GM12865 (cell line): ENCODE data around the gene RPL22.

ENCODE experiments used
- DNase-seq: peaks from one replicate; pipeline ENCODE4 v3.0.0; 2010; ENCODE audit warnings: low read depth
- H3K4me3 ChIP-seq: 2 replicates; pipeline ENCODE4 v1.5.1; 2011; ENCODE audit warnings: mild to moderate bottlenecking, low read depth, low read length, control low read depth
- TF ChIP-seq, protein P1 (sequence below): IDR thresholded peaks from 2 replicates; pipeline ENCODE4 v1.5.1; 2011; ENCODE audit warnings: low read length, control low read depth, low read depth, inconsistent platforms; ENCODE audit not compliant: insufficient read depth; ENCODE audit errors: missing control alignments

Gene RPL22

DNA sequence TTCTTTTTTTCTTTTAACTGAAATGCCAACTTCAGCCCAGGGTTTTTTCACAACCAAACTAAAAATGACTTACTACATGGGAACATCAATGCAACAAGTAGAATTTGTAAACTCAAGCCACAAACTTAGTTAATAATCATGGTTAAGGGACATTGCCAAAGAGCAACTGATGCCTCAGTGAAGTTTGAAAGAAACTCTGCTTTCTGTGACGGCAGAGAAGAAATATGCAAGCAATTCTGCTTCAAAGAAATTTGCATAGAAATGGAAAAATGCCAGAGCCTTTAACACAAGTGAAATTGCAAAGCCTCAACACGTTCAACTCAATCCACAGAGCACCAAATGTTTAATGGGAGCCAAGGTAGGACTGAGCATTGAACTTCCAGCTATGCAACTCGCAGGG is 14.2 kb downstream of the RPL22 start:
- H3K4me3 ChIP-seq, result no peak overlapping the region
- no peak for DNase-seq
- TF ChIP-seq, protein P1, sequence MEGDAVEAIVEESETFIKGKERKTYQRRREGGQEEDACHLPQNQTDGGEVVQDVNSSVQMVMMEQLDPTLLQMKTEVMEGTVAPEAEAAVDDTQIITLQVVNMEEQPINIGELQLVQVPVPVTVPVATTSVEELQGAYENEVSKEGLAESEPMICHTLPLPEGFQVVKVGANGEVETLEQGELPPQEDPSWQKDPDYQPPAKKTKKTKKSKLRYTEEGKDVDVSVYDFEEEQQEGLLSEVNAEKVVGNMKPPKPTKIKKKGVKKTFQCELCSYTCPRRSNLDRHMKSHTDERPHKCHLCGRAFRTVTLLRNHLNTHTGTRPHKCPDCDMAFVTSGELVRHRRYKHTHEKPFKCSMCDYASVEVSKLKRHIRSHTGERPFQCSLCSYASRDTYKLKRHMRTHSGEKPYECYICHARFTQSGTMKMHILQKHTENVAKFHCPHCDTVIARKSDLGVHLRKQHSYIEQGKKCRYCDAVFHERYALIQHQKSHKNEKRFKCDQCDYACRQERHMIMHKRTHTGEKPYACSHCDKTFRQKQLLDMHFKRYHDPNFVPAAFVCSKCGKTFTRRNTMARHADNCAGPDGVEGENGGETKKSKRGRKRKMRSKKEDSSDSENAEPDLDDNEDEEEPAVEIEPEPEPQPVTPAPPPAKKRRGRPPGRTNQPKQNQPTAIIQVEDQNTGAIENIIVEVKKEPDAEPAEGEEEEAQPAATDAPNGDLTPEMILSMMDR, result no peak

DNA sequence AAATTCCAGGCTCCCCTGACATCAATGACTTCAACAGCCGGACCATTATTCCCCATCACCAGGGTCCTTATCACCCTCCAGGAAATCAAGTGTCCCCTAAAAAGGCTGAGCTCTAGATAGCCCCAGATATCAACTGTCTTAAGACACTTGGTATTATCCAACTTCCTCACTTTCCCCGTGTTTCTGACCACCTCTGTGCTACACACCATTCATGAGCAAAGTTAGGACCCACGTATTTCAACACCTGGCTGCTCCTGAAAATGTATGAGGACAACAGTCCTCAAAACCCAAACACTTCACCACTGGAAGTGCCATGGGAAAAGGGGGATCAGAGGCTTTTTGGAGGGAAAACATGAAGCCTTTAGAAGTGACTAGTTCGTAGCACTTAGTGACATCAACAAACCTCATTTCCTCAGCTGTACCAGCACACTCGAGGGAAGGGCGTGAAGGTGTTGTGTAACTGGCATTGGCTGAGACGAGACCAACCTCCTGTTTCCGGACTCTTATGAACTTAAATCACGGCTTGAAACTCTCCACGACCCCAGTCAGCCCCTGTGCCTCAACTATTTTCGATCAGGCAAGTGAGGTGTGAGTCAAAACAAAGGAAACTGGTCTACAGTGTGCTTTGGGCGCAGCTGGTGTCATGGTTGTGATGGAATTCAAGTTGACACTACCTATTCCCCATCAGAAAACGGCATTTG is 15.2 kb downstream of the RPL22 start:
- H3K4me3 ChIP-seq, result no peak overlapping the region
- TF ChIP-seq, protein P1, result no peak
- no peak for DNase-seq

DNA sequence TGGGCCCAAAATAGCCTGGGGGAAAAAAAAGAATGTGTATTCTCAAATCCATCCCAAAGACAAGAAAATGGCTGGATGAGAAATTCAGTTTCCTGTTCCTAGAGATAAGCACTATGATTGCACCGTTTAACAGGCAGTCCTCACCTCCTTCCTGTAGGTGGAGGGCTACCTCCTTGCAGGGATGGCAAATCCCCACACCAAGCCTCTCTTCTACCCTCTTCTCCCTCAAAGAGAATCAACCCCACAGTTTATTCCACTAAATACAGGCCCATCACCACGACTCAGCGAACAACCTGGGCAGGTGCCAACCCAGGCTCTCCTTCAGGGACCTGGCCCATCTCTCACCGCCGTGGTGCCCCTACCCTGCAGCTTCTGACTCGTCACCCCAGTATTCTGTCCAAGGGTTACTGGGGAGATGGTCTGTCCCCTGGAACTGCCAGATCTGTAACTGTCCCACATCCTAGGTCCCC is 15.8 kb downstream of the RPL22 start:
- no peak for DNase-seq
- H3K4me3 ChIP-seq, result no peak overlapping the region
- TF ChIP-seq, protein P1, result peak; percentile 9

DNA sequence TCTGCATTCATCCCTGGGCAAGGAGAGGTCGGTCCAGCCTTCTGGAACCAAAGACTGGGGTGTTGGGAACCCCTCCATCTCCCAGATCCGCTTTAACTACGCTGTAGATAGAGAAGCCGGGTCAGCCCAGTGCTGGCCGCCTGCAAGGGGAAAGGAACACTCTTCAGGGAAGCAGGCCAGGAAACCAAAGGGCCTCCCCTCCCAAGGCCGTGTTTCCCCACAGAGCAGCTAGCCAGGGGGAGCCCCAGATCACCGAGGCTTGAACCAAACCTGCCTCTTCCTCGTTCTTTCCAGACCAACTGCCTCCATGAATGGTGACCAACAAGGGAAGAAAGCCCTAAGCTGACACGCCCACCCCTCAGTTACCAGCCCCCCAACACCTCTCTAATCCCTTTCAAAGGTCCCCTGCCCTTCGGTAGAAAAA is 18.0 kb downstream of the RPL22 start:
- no peak for DNase-seq
- TF ChIP-seq, protein P1, result no peak
- H3K4me3 ChIP-seq, result no peak overlapping the region

DNA sequence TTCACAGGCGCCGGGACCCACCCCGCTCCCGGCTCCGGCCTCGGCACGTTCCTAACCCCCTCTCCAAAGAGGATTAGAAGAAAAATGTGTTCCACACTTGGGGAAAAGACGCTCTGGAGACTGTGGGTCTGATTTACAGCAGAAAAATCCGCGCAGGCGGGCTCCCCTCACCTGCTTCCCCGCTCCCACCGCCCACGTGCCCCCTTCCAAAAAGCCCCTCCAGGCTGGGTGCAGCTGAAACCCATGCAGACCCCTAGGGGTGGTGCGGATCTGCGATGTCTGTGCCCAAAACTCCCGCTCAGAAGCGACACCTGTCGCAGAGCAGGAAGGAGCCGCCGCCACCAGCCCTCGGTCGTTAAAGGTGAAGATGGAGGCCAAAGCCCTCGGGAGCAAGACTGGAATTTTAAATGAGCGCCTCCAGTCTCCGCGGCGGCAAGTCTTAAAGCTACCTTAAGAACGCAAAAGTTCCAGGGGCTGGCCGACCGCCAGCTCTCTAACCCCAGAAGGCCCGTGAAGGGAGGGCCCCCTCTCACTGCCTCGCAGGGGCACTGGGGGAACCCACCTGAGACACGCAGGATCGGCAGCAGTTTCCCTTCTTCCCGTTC is 18.6 kb downstream of the RPL22 start:
- no peak overlapping the region for H3K4me3 ChIP-seq
- no peak for DNase-seq

DNA sequence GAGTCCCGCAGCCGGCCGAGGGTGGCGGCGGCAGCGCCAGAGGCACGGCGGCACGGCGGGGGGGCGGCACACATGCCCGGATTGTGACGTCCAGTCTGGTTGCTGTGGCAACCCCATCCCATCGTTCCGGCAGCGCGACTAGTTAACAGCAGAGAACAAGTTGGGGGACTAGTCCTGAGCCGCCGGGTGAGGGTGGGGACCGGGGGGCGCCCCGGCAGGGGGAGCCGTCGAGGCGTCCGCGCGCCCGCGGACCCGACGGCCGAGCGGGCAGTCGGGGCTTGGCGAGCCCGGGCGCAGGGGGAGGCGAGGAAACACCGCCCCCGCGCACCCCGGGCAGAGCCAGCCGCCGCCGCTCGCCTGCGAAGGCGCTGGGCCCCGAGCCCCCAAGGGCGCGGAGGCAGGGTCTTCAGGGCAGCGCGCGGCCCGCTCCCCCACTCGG is 19.1 kb downstream of the RPL22 start, which contains the start of gene CHD5:
Gene CHD5 (minus strand): TSS at position 54 of the 439 bp plus-strand sequence. CDS start 298 bp downstream, outside the sequence.
- DNase-seq, result no peak

More for the DNA sequence above, 18.6 kb downstream of the RPL22 start:
- TF ChIP-seq, protein P1, result no peak

More for the DNA sequence above, 19.1 kb downstream of the RPL22 start, which contains the start of gene CHD5:
- no peak within 1 kb of the TSS for H3K4me3 ChIP-seq
- TF ChIP-seq, protein P1, result peak; percentile 7
